OCI-LY7 (cell line): ENCODE data around the gene NMT1. TPM values are rescaled to one million over a fixed set of nuclear protein-coding genes. Genes with fewer than 3 reads are reported as not detected.
A peak's percentile ranks its signal among the peaks of the same experiment; 100 is the strongest.

Source experiments
- BruUV-seq: library from RNA; stranded (reverse); fragments of 400-500 nt; replicated peaks from 2 replicates; lab custom pipeline; 2021; lab: Mats Ljungman, UMichigan
- CTCF ChIA-PET: fragments of 300-600 bp; sonication (Branson Sonifier 250); formaldehyde crosslinking; loops from one replicate; lab custom pipeline; 2022; ENCODE audit warnings: antibody characterized with exemption; ENCODE audit not compliant: unreplicated experiment; lab: Charles Lee
- POLR2A ChIA-PET: fragments of 300-600 bp; sonication (Branson Sonifier 250); formaldehyde crosslinking; loops from one replicate; lab custom pipeline; 2022; ENCODE audit warnings: antibody characterized with exemption; lab: Charles Lee
- DNase-seq: peaks from one replicate; pipeline ENCODE4 v3.0.0-alpha.2; 2015; ENCODE audit warnings: low spot score
- H2AFZ ChIP-seq: fragments of 200-600 bp; sonication (generic), shearing (Covaris generic); 2 replicates; pipeline ENCODE4 v1.6.1; 2014; ENCODE audit warnings: mild to moderate bottlenecking, antibody characterized with exemption, low read length, moderate library complexity
- H3K27ac ChIP-seq: fragments of 200-600 bp; sonication (generic); 2 replicates; pipeline ENCODE4 v1.5.1; 2014; ENCODE audit warnings: mixed run types, low read depth, mild to moderate bottlenecking, moderate library complexity, low read length, inconsistent platforms; ENCODE audit not compliant: poor library complexity, severe bottlenecking
- H3K36me3 ChIP-seq: fragments of 200-600 bp; sonication (generic); 2 replicates; pipeline ENCODE4 v1.6.1; 2014; ENCODE audit warnings: mild to moderate bottlenecking, antibody characterized with exemption, low read length, moderate library complexity, mixed read lengths; ENCODE audit not compliant: insufficient read depth
- H3K4me1 ChIP-seq: fragments of 200-600 bp; sonication (generic); 2 replicates; pipeline ENCODE4 v1.5.1; 2014; ENCODE audit warnings: mild to moderate bottlenecking, low read length; ENCODE audit not compliant: insufficient read depth, poor library complexity, severe bottlenecking
- H3K4me2 ChIP-seq: fragments of 200-600 bp; sonication (generic); 2 replicates; pipeline ENCODE4 v1.6.1; 2014; ENCODE audit warnings: mild to moderate bottlenecking, low read length
- H3K4me3 ChIP-seq: fragments of 200-600 bp; sonication (generic); 2 replicates; pipeline ENCODE4 v1.5.1; 2014; ENCODE audit warnings: mild to moderate bottlenecking, low read depth, low read length; ENCODE audit not compliant: poor library complexity, severe bottlenecking
- H3K79me2 ChIP-seq: fragments of 200-600 bp; sonication (generic); 2 replicates; pipeline ENCODE4 v1.6.1; 2016; ENCODE audit warnings: low read depth, mild to moderate bottlenecking, low read length, moderate library complexity, mixed read lengths; ENCODE audit not compliant: insufficient read depth
- H3K9me2 ChIP-seq: fragments of 200-600 bp; sonication (generic); 2 replicates; pipeline ENCODE4 v1.6.1; 2016; ENCODE audit warnings: mild to moderate bottlenecking, low read length, mixed read lengths; ENCODE audit not compliant: insufficient read depth
- H3K9me3 ChIP-seq: fragments of 200-600 bp; sonication (generic); 2 replicates; pipeline ENCODE4 v1.6.1; 2014; ENCODE audit warnings: mild to moderate bottlenecking, mixed run types, low read length, mixed read lengths
- H4K20me1 ChIP-seq: fragments of 200-600 bp; sonication (generic); 2 replicates; pipeline ENCODE4 v1.6.1; 2014; ENCODE audit warnings: mild to moderate bottlenecking, antibody characterized with exemption, low read length, moderate library complexity, mixed read lengths; ENCODE audit not compliant: insufficient read depth
- CTCF ChIP-seq: fragments of 200-600 bp; sonication (generic); conservative IDR thresholded peaks from 2 replicates; pipeline ENCODE4 v1.5.1; 2014; ENCODE audit warnings: mild to moderate bottlenecking, antibody characterized with exemption, low read length, moderate library complexity, mixed read lengths
- EZH2phosphoT487 ChIP-seq: fragments of 200-600 bp; sonication (generic); IDR thresholded peaks from 2 replicates; pipeline ENCODE4 v1.6.1; 2018; ENCODE audit warnings: low read depth, borderline replicate concordance, mild to moderate bottlenecking, mixed run types, antibody characterized with exemption, low read length, moderate library complexity, mixed read lengths
- intact Hi-C: fragments of 100-400 bp; cut with micrococcal nuclease; formaldehyde crosslinking; loops from one replicate; pipeline ENCODE4 v1.10.0; 2022; ENCODE audit not compliant: unreplicated experiment
- total RNA-seq, 2 experiments: library from RNA; depleted of rRNA in 1 of 2; stranded (reverse); fragments of >200 nt in 1 of 2; shearing (Covaris generic) in 1 of 2; gene quantifications; 2 replicates each; pipeline ENCODE4 v1.2.3, GENCODE V29; 2014 to 2022

NMT1 gene
- total RNA-seq, 2 experiments from 2014 or later, result 82.3 to 134 TPM

GRCh38 chr17:45146890-45147580, 85.9 kb downstream of the NMT1 start:
- Histone ChIP-seq H3K4me3 (peak overlapping the region; percentile 75), H2AFZ (peak overlapping the region; percentile 84), H3K4me1 (peaks cover 46% of the 10 kb centered on the region), H3K4me2 (peak overlapping the region; percentile 95), H3K79me2 (peaks cover 16% of the 10 kb centered on the region; the same call in 1 of the 2 replicates), H3K9me3 (no peaks in the 10 kb centered on the region), H4K20me1 (peaks cover 15% of the 10 kb centered on the region; the same call in 1 of the 2 replicates), H3K36me3 (no peaks in the 10 kb centered on the region), H3K27ac (peak overlapping the region; percentile 88), H3K9me2 (no peaks in the 10 kb centered on the region)
- DNase-seq, result peak; percentile 87
- TF ChIP-seq EZH2phosphoT487 (no peak), CTCF (no peak)
- no TSS peak for BruUV-seq
- ChIA-PET CTCF (interaction anchor here (0.6 kb wide), 1 partner anchor 236 kb away, joined by 5 read pairs; no protein-coding TSS in a partner anchor), POLR2A (interaction anchor here (0.7 to 0.8 kb wide), 2 partner anchors 14 to 36 kb away, joined by 3 read pairs; no protein-coding TSS in a partner anchor)
- intact Hi-C loops, result loop anchor here (1.0 kb wide), 2 partner anchors 12 to 14 kb away; partner anchors contain the start of genes ACBD4 and HEXIM2

GRCh38 chr17:45147581-45148182, 86.6 kb downstream of the NMT1 start:
- H3K27ac ChIP-seq, result peak overlapping the region; percentile 88
- peaks cover 15% of the 10 kb centered on the region; the same call in 1 of the 2 replicates for H4K20me1 ChIP-seq
- CTCF ChIA-PET, result interaction anchor here (0.6 kb wide), 1 partner anchor 210 kb away, joined by 5 read pairs; no protein-coding TSS in a partner anchor
- H3K4me3 ChIP-seq, result peak overlapping the region; percentile 75
- TF ChIP-seq EZH2phosphoT487 (no peak), CTCF (no peak)
- peak overlapping the region; percentile 95 for H3K4me2 ChIP-seq
- H3K9me3 ChIP-seq, result no peaks in the 10 kb centered on the region
- peaks cover 46% of the 10 kb centered on the region for H3K4me1 ChIP-seq
- peak; percentile 98 for DNase-seq
- intact Hi-C loops, result loop anchor here (1.0 kb wide), 2 partner anchors 12 to 14 kb away; partner anchors contain the start of genes ACBD4 and HEXIM2
- H3K79me2 ChIP-seq, result peaks cover 16% of the 10 kb centered on the region; the same call in 1 of the 2 replicates
- no peaks in the 10 kb centered on the region for H3K36me3 ChIP-seq
- H3K9me2 ChIP-seq, result no peaks in the 10 kb centered on the region
- H2AFZ ChIP-seq, result peak overlapping the region; percentile 84; the same call in 1 of the 2 replicates
- POLR2A ChIA-PET, result interaction anchor here (0.7 to 2.2 kb wide), 5 partner anchors 11 to 261 kb away, joined by 3 to 17 read pairs (median 4); partner anchors contain the start of gene HEXIM2
- BruUV-seq, result no TSS peak
